GM19193 (cell line): Measurements from ENCODE around the gene POT1.

Experiments
- POLR2A ChIP-seq: IDR thresholded peaks from 4 replicates; pipeline ENCODE4 v1.6.1; 2011; ENCODE audit not compliant: insufficient read depth, insufficient read length; ENCODE audit errors: extremely low read depth

POT1 gene

GRCh38 chr7:124792002-124792401 is 137.6 kb downstream of the POT1 start:
- no peak for TF ChIP-seq POLR2A

- TF ChIP-seq POLR2A: no peak
Measured at GRCh38 chr7:124791426-124791825, 138.2 kb downstream of the POT1 start.

GRCh38 chr7:124790645-124791044 is 139.0 kb downstream of the POT1 start:
- TF ChIP-seq POLR2A: no peak

GRCh38 chr7:124785994-124786393 is 143.6 kb downstream of the POT1 start:
- TF ChIP-seq POLR2A: no peak

GRCh38 chr7:124784879-124785818 is 144.5 kb downstream of the POT1 start:
- TF ChIP-seq POLR2A: no peak

- no peak for TF ChIP-seq POLR2A
Measured at GRCh38 chr7:124783271-124783670, 146.4 kb downstream of the POT1 start.

GRCh38 chr7:124781907-124782734 is 147.5 kb downstream of the POT1 start:
- no peak for TF ChIP-seq POLR2A

DNA sequence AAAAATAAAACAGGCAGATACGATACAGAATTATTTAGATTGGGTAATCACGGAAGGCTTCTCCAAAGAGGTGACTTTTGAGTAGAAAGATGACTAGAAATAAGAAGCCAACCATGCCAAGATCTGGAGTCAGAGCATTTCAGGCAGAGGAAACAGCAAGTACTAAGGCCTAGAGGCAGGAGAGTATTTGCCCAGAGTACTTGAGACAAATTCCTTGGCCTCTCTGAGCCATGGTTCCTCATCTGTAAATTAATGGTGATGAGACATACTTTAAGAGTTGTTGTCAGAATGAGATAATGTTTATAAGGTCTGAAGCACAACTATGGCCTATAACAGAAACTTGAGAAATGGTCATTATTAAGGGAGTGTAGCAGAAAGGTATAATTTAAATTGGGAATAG is 148.2 kb downstream of the POT1 start:
- TF ChIP-seq POLR2A: no peak

DNA sequence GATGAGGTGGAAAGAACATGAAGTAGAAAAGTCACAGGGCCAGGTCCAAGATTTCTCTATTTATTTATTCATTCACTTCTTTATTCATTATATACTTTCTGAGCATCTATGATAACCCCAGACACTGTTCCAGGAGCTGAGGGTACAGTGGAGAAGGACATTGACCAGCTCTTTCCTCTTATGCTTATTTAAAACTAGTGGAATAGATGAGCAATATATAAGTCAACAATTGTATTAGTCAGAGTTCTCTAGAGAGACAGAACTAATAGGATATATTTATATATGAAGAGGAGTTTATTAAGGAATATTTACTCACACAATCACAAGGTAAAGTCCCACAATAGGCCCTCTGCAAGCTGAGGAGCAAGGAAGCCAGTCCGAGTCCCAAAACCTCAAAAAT is 149.0 kb downstream of the POT1 start:
- TF ChIP-seq POLR2A: no peak

DNA sequence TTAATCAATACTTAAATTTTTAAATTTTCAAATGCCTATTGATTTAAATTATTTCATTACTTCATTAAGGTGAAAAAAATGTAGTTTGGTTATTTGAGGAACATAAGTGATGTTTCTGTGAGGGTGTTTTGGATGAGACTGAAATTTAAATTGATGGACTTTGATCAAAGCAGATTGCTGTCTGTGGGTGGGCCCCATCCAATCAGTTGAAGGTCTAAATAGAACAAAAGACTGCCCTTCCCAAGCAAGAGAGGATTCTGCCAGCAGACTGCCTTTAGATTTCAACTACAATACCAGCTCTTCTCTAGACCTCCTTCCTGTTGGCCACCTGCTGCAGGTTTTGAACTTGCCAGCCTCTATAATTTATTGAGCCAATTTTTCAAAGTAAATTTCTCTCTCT is 149.6 kb downstream of the POT1 start:
- no peak for TF ChIP-seq POLR2A

DNA sequence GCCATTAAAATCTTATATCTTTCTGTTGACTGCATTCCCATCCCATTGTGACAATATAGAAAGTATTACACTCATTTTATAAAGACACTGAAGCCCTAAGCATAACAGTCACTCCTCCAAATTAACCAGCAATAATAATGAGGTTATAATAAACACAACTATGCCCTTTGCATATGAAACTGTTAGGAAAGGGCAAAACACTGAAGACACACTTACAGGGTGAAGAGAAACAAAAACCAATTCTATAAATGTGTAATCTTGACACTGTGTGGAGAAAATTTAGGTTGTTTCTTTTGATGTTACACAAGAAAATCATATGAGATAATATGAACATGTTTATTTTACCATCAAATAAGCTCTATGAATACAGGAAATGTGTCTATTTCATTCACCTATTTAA is 150.0 kb downstream of the POT1 start:
- TF ChIP-seq POLR2A: no peak

DNA sequence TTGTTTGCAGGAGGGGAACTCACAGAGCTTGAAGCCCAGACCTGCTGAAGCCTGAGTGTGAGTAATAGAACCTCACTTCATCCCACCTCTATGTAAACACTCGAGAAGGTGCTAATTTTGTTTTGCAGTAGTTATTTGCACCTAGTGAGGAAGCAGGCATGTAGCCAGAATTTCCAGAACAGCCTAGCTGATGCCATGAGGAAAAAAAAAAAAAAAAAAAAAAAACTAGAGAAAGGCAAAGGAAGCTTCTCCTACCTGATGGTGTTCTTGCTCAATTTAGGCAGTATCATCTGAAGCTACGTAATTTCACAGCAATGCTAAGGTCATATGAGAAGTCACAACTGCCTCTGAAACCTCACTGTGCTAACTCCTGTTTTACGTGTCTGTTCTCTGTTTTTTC is 150.4 kb downstream of the POT1 start:
- TF ChIP-seq POLR2A: no peak

DNA sequence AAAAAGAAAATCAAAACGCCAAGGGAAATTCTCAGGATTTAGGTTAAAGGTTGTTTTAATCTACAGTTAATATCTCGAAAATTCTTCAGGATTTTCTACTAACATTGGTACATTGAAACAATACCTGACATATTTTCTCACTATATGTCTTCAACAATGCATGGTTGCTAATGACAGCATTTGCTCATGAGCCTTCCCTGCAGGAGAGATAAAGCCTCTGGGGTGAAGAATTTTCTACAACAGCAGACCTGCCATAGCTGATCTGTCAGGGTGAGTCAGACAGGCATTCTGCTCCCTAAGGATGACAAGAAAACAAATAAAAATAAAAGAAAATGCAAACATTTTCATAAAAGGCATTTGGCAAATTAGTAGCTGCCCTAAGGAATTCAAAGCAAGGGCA is 152.4 kb downstream of the POT1 start:
- TF ChIP-seq POLR2A: no peak

GRCh38 chr7:124776153-124776552 is 153.5 kb downstream of the POT1 start:
- TF ChIP-seq POLR2A: no peak

DNA sequence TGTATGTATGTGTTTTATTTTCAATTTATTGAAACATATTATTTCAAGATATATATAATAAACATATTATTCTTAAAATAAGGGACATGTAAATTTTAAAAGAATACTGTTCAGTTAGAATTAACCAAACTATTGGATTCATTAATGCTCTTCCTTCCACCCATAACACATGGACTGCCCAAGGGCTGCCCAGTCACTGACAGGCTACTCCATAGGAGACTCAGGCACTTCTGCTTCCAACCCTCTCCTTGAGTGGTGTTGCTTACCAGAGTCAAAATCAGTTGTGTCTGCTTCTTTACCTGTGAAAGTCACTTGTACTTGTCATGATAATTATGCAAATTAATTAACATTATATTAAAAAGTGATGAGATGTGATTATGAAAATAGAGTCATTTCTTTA is 154.2 kb downstream of the POT1 start:
- TF ChIP-seq POLR2A: no peak

- no peak for TF ChIP-seq POLR2A
Measured at GRCh38 chr7:124773938-124774337, 155.7 kb downstream of the POT1 start.
